H1 (cell line): ENCODE data around the gene IGF1. TPM values are rescaled to one million over a fixed set of nuclear protein-coding genes. Genes with fewer than 3 reads are reported as not detected.

Experiments
- CTCF ChIA-PET: fragments of 300-600 bp; sonication (Branson Sonifier 250); formaldehyde crosslinking; loops from one replicate; lab custom pipeline; 2021; ENCODE audit not compliant: partially characterized antibody; lab: Charles Lee
- POLR2A ChIA-PET: fragments of 300-600 bp; sonication (Branson Sonifier 250); formaldehyde crosslinking; loops from one replicate; lab custom pipeline; 2021; ENCODE audit warnings: inconsistent platforms; ENCODE audit not compliant: partially characterized antibody; lab: Charles Lee
- DNase-seq, 2 experiments: peaks; one replicate each; pipeline versions ENCODE4 v3.0.0 to v3.0.0-alpha.2; 2010 to 2022; ENCODE audit warnings: low spot score in 2 of 2, low read depth in 1 of 2, mixed read lengths in 1 of 2
- FAIRE-seq: peaks from 2 replicates; lab custom pipeline; 2011; peaks lifted over from hg19 to GRCh38; lab: Jason Lieb, UNC
- H2AFZ ChIP-seq: 2 replicates; pipeline ENCODE4 v1.8.1; 2012; ENCODE audit warnings: low read length, inconsistent platforms
- H2AK5ac ChIP-seq: 2 replicates; pipeline ENCODE4 v1.6.1; 2013; ENCODE audit warnings: low read depth, low read length
- H2BK120ac ChIP-seq: replicated peaks from 2 replicates; pipeline ENCODE3; 2013; ENCODE audit warnings: low read depth, low read length, inconsistent platforms
- H2BK12ac ChIP-seq: 2 replicates; pipeline ENCODE4 v1.6.1; 2013; ENCODE audit warnings: low read depth, low read length
- H2BK15ac ChIP-seq: 2 replicates; pipeline ENCODE4 v1.6.1; 2013; ENCODE audit warnings: low read length
- H2BK20ac ChIP-seq: 2 replicates; pipeline ENCODE4 v1.6.1; 2013; ENCODE audit warnings: low read length
- H2BK5ac ChIP-seq: 2 replicates; pipeline ENCODE4 v1.6.1; 2013; ENCODE audit warnings: low read depth, low read length
- H3K14ac ChIP-seq: 2 replicates; pipeline ENCODE4 v1.6.1; 2013; ENCODE audit warnings: inconsistent platforms; ENCODE audit not compliant: insufficient read length
- H3K18ac ChIP-seq: 2 replicates; pipeline ENCODE4 v1.6.1; 2013; ENCODE audit warnings: low read length; ENCODE audit errors: extremely low read depth
- H3K23ac ChIP-seq: 2 replicates; pipeline ENCODE4 v1.6.1; 2013; ENCODE audit warnings: inconsistent platforms; ENCODE audit not compliant: insufficient read length
- H3K23me2 ChIP-seq: 2 replicates; pipeline ENCODE4 v1.6.1; 2013; ENCODE audit warnings: low read depth, low read length
- H3K27ac ChIP-seq: 2 replicates; pipeline ENCODE4 v1.6.1; 2011; ENCODE audit warnings: low read depth, low read length, inconsistent platforms
- H3K27me3 ChIP-seq, 4 experiments: replicated peaks in 1 of 4; 1 replicate in 1 of 4; 2 replicates in 3 of 4; pipeline versions ENCODE4 v1.6.1 to v1.8.1; 2011 to 2013; ENCODE audit warnings: low read length in 3 of 4, mild to moderate bottlenecking in 3 of 4, inconsistent platforms in 2 of 4, mixed read lengths in 2 of 4, moderate library complexity in 1 of 4; ENCODE audit not compliant: control insufficient read depth in 3 of 4, insufficient read depth in 3 of 4; ENCODE audit errors: extremely low read depth in 1 of 4
- H3K36me3 ChIP-seq, 4 experiments: 2 replicates each; pipeline versions ENCODE4 v1.6.1 to v1.8.1; 2011 to 2013; ENCODE audit warnings: mild to moderate bottlenecking in 4 of 4, low read length in 3 of 4, moderate library complexity in 2 of 4, control low read depth in 1 of 4, inconsistent platforms in 1 of 4; ENCODE audit not compliant: insufficient read depth in 4 of 4, control insufficient read depth in 2 of 4
- H3K4ac ChIP-seq: replicated peaks from 2 replicates; pipeline ENCODE3; 2013; ENCODE audit warnings: low read length, low read depth, mixed read lengths, inconsistent platforms; ENCODE audit not compliant: insufficient read length
- H3K4me1 ChIP-seq, 4 experiments: replicated peaks in 1 of 4; 1 replicate in 1 of 4; 2 replicates in 3 of 4; pipeline versions ENCODE4 v1.6.1 to v1.8.1; 2011 to 2013; ENCODE audit warnings: low read length in 3 of 4, inconsistent platforms in 2 of 4, mixed read lengths in 1 of 4; ENCODE audit not compliant: insufficient read depth in 4 of 4, control insufficient read depth in 3 of 4
- H3K4me2 ChIP-seq, 2 experiments: 2 replicates each; pipeline versions ENCODE4 v1.6.1 to v1.8.1; 2011 to 2013; ENCODE audit warnings: low read depth in 2 of 2, low read length in 2 of 2, control low read depth in 1 of 2, inconsistent platforms in 1 of 2, mild to moderate bottlenecking in 1 of 2; ENCODE audit not compliant: insufficient read depth in 1 of 2
- H3K4me3 ChIP-seq, 4 experiments: fragments of 200-600, 300-600 bp in 1 of 4; sonication (generic), shearing (Covaris generic), sonication (Bioruptor Twin) in 1 of 4; 2 replicates each; pipeline versions ENCODE4 v1.5.1 to v1.8.1; 2011 to 2016; ENCODE audit warnings: low read length in 4 of 4, low read depth in 3 of 4, control low read depth in 2 of 4, inconsistent platforms in 2 of 4, mild to moderate bottlenecking in 2 of 4, mixed read lengths in 1 of 4, moderate library complexity in 1 of 4; ENCODE audit not compliant: insufficient read depth in 2 of 4; ENCODE audit errors: extremely low read depth in 1 of 4
- H3K56ac ChIP-seq: replicated peaks from 2 replicates; pipeline ENCODE3; 2013; ENCODE audit warnings: low read depth, mild to moderate bottlenecking, mixed read lengths, low read length, inconsistent platforms; ENCODE audit not compliant: insufficient read length
- H3K79me1 ChIP-seq: 2 replicates; pipeline ENCODE4 v1.6.1; 2013; ENCODE audit warnings: low read depth, low read length, control low read depth
- H3K79me2 ChIP-seq, 2 experiments: 2 replicates each; pipeline versions ENCODE4 v1.6.1 to v1.8.1; 2012 to 2013; ENCODE audit warnings: low read length in 2 of 2, mild to moderate bottlenecking in 2 of 2, inconsistent platforms in 1 of 2; ENCODE audit not compliant: insufficient read depth in 2 of 2, control insufficient read depth in 1 of 2
- H3K9ac ChIP-seq, 4 experiments: replicated peaks in 1 of 4; 1 replicate in 1 of 4; 2 replicates in 3 of 4; pipeline versions ENCODE4 v1.6.1 to v1.8.1; 2011 to 2013; ENCODE audit warnings: low read depth in 3 of 4, low read length in 3 of 4, control low read depth in 2 of 4, mild to moderate bottlenecking in 2 of 4, moderate library complexity in 2 of 4, inconsistent platforms in 1 of 4; ENCODE audit errors: extremely low read depth in 1 of 4
- H3K9me3 ChIP-seq, 2 experiments: 2 replicates each; pipeline versions ENCODE4 v1.6.1 to v1.8.1; 2012 to 2013; ENCODE audit warnings: mild to moderate bottlenecking in 2 of 2, moderate library complexity in 2 of 2, control low read depth in 1 of 2, inconsistent platforms in 1 of 2, low read depth in 1 of 2, low read length in 1 of 2, mixed read lengths in 1 of 2; ENCODE audit not compliant: insufficient read depth in 2 of 2
- H4K20me1 ChIP-seq, 2 experiments: replicated peaks in 1 of 2; 2 replicates each; pipeline versions ENCODE3 to v1.8.1; 2011 to 2013; ENCODE audit warnings: inconsistent platforms in 2 of 2, low read length in 2 of 2, mild to moderate bottlenecking in 1 of 2; ENCODE audit not compliant: insufficient read depth in 2 of 2, control insufficient read depth in 1 of 2
- H4K5ac ChIP-seq: 2 replicates; pipeline ENCODE4 v1.6.1; 2013; ENCODE audit warnings: low read length, low read depth, mixed read lengths, inconsistent platforms; ENCODE audit not compliant: insufficient read length
- H4K8ac ChIP-seq: 2 replicates; pipeline ENCODE4 v1.8.0; 2013; ENCODE audit warnings: mild to moderate bottlenecking, moderate library complexity, low read length, inconsistent platforms; ENCODE audit not compliant: insufficient read depth; ENCODE audit errors: extremely low read depth
- H4K91ac ChIP-seq: replicated peaks from 2 replicates; pipeline ENCODE3; 2013; ENCODE audit warnings: low read length, mixed read lengths, inconsistent platforms; ENCODE audit not compliant: insufficient read length
- ATF2 ChIP-seq: IDR thresholded peaks from 2 replicates; pipeline ENCODE4 v1.6.1; 2012; ENCODE audit warnings: low read length, inconsistent platforms
- CHD1 ChIP-seq: IDR thresholded peaks from 2 replicates; pipeline ENCODE4 v1.6.1; 2012; ENCODE audit warnings: low read depth, low read length, improper control_type of control experiment
- JUND ChIP-seq: IDR thresholded peaks from 2 replicates; pipeline ENCODE4 v1.6.1; 2011; ENCODE audit warnings: mild to moderate bottlenecking, improper control_type of control experiment, low read length
- RFX5 ChIP-seq: IDR thresholded peaks from 2 replicates; pipeline ENCODE4 v1.6.1; 2011; ENCODE audit warnings: low read depth, low read length, improper control_type of control experiment, borderline replicate concordance
- SP1 ChIP-seq: IDR thresholded peaks from 2 replicates; pipeline ENCODE4 v1.6.1; 2011; ENCODE audit warnings: low read depth, low read length
- SUZ12 ChIP-seq: fragments of 200-600 bp; sonication (generic); IDR thresholded peaks from 2 replicates; pipeline ENCODE4 v1.6.1; 2012; ENCODE audit warnings: mild to moderate bottlenecking, inconsistent platforms, low read length, moderate library complexity, mixed read lengths
- TEAD4 ChIP-seq: IDR thresholded peaks from 2 replicates; pipeline ENCODE4 v1.6.1; 2012; ENCODE audit warnings: low read depth, low read length, inconsistent platforms, mixed read lengths
- WGBS, 2 experiments: shearing (Covaris generic) in 1 of 2; methylation state at CpG; one replicate each; pipeline versions ENCODE4 v1.1.6 to v1.1.7; 2013 to 2015; ENCODE audit warnings: low lambda C conversion rate in 2 of 2, mixed read lengths in 2 of 2, inconsistent platforms in 1 of 2, low coverage in 1 of 2, missing lambda C conversion rate in 1 of 2; ENCODE audit not compliant: insufficient replicate concordance in 2 of 2, insufficient coverage in 1 of 2, insufficient read length in 1 of 2; ENCODE audit errors: extremely low coverage in 1 of 2, missing lambda C conversion rate in 1 of 2; 5-methylcytosine and 5-hydroxymethylcytosine counted together
- polyA plus RNA-seq, 7 experiments: library from polyadenylated mRNA; depleted of rRNA in 3 of 7; stranded (reverse) in 5 of 7; unstranded in 2 of 7; fragments of >200 nt in 5 of 7; fragments of 200-250 nt in 2 of 7; gene quantifications; 1 replicate in 5 of 7; 2 replicates in 1 of 7; 4 replicates in 1 of 7; pipeline versions ENCODE4 v1.2.1 to v1.2.3, GENCODE V29; 2011 to 2013; ENCODE audit warnings: missing spikeins in 2 of 7, mixed read lengths in 2 of 7
- total RNA-seq: library from RNA; stranded (reverse); fragmentation: NEBNext Ultra II Directional; extraction: Animal tissue kit (Norgen Biotek cat#: 25700); gene quantifications from 2 replicates; pipeline ENCODE4 v1.2.1, GENCODE V29; 2021

Gene IGF1
- total and polyA plus RNA-seq, 2 of the 8 experiments (the other 6 are each of a cell fraction or from before 2014, with no cell fraction given) = not detected

DNA sequence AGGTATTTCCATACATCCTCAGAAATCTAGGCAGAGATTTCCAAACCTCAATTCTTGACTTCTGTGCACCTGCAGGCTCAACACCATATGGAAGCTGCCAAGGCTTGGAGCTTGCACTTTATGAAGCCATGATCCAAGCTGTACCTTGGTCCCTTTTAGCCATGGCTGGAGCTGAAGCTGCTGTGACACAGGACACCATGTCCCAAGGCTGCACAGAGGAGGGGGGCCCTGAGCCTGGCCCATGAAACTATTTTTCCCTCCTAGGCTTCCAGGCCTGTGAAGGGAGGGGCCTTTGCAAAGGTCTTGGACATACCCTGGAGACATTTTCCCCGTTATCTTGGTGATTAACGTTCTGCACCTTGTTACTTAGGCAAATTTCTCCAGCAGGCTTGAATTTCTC lies 110.5 kb downstream of the IGF1 start:
- Histone ChIP-seq H3K9me3 (peaks cover 8 to 13% of the 10 kb centered on the region in 2 experiments; a peak in 3 of 4 replicates), H3K79me1 (no peaks in the 10 kb centered on the region; the same call in 1 of the 2 replicates), H3K14ac (no peak overlapping the region), H3K4ac (no peak overlapping the region), H4K91ac (no peak overlapping the region), H2BK120ac (no peak overlapping the region), H3K23me2 (no peaks in the 10 kb centered on the region), H4K8ac (no peak overlapping the region), H3K18ac (no peak overlapping the region), H4K20me1 (no peaks in the 10 kb centered on the region), H4K5ac (no peak overlapping the region), H2BK12ac (no peak overlapping the region), H3K4me3 (no peak overlapping the region), H3K9ac (no peak overlapping the region), H2AFZ (no peak overlapping the region), H2BK15ac (no peak overlapping the region), H3K79me2 (no peaks in the 10 kb centered on the region), H3K27ac (no peak overlapping the region), H3K4me1 (no peaks in the 10 kb centered on the region), H2BK20ac (no peak overlapping the region), H2AK5ac (no peak overlapping the region), H3K23ac (no peak overlapping the region), H2BK5ac (no peak overlapping the region), H3K36me3 (no peaks in the 10 kb centered on the region), H3K4me2 (no peak overlapping the region), H3K27me3 (no peaks in the 10 kb centered on the region), H3K56ac (no peak overlapping the region)
- DNase-seq (no peak), FAIRE-seq (no peak)
- TF ChIP-seq CHD1 (no peak), ATF2 (no peak), SP1 (no peak), SUZ12 (no peak), RFX5 (no peak), TEAD4 (no peak), JUND (no peak)
- CTCF ChIA-PET = no interaction called here
- 51% methylated on average over 2 of the region's 2 CpGs; no CpG with 5 or more reads in 1 of the 2 experiments for WGBS, 2 experiments
- POLR2A ChIA-PET = no interaction called here
